Kidney (tissue), 14 donors: ENCODE data around the gene DDX46. TPM values are rescaled to one million over a fixed set of nuclear protein-coding genes. Genes with fewer than 3 reads are reported as not detected.

Experiments
- DNase-seq, 5 donors: peaks; one replicate each; pipeline ENCODE4 v3.0.0-alpha.2; 2013 to 2020
- FAIRE-seq: peaks from 2 replicates; lab custom pipeline; 2012; peaks lifted over from hg19 to GRCh38; lab: Jason Lieb, UNC
- H3K27ac ChIP-seq, 2 donors: one replicate each; pipeline ENCODE4 v1.7.0; 2013; ENCODE audit warnings: low read depth in 2 of 2, low read length in 2 of 2, inconsistent platforms in 1 of 2
- H3K27me3 ChIP-seq: one replicate; pipeline ENCODE4 v1.7.1; 2013; ENCODE audit warnings: low read length, inconsistent platforms; ENCODE audit not compliant: control insufficient read depth, insufficient read depth
- H3K36me3 ChIP-seq, 3 donors: one replicate each; pipeline versions ENCODE4 v1.7.0 to v1.7.1; 2013; ENCODE audit warnings: low read length in 3 of 3, control low read depth in 1 of 3, inconsistent platforms in 1 of 3; ENCODE audit not compliant: insufficient read depth in 3 of 3, control insufficient read depth in 2 of 3
- H3K4me1 ChIP-seq, 3 donors: one replicate each; pipeline versions ENCODE4 v1.7.0 to v1.7.1; 2013; ENCODE audit warnings: low read length in 3 of 3, inconsistent platforms in 1 of 3, low read depth in 1 of 3; ENCODE audit not compliant: control insufficient read depth in 2 of 3, insufficient read depth in 2 of 3
- H3K4me3 ChIP-seq, 3 donors: one replicate each; pipeline versions ENCODE4 v1.7.0 to v1.8.1; 2013; ENCODE audit warnings: low read length in 3 of 3, control low read depth in 1 of 3, inconsistent platforms in 1 of 3
- H3K9ac ChIP-seq, 3 donors: one replicate each; pipeline versions ENCODE4 v1.7.0 to v1.7.1; 2013; ENCODE audit warnings: low read length in 3 of 3, control low read depth in 1 of 3, inconsistent platforms in 1 of 3
- H3K9me3 ChIP-seq, 3 donors: one replicate each; pipeline versions ENCODE4 v1.7.0 to v1.7.1; 2013; ENCODE audit warnings: low read length in 3 of 3, control low read depth in 1 of 3, inconsistent platforms in 1 of 3; ENCODE audit not compliant: control insufficient read depth in 2 of 3, insufficient read depth in 1 of 3
- intact Hi-C: fragments of 100-400 bp; cut with DNase I; formaldehyde crosslinking; loops from one replicate; pipeline ENCODE4 v1.11.1; 2022
- polyA plus RNA-seq: library from polyadenylated mRNA; stranded (reverse); fragments of 350-450 nt; fragmentation: Illumina TruSeq; extraction: RNeasy Lipid Tissue Mini Kit (QIAGEN cat#74804); gene quantifications from one replicate; pipeline ENCODE4 v1.2.3, GENCODE V29; 2014; ENCODE audit warnings: low read depth, low replicate concordance; ENCODE audit not compliant: insufficient read depth
- total RNA-seq: library from RNA; stranded (reverse); fragmentation: NEBNext Ultra II Directional; extraction: Animal tissue kit (Norgen Biotek cat#: 25700); gene quantifications from one replicate; pipeline ENCODE4 v1.2.1, GENCODE V29; 2021
- TF ChIP-seq, protein P1 (sequence below): IDR thresholded peaks from 3 replicates; pipeline ENCODE4 v1.5.1; 2012; ENCODE audit warnings: mild to moderate bottlenecking, moderate library complexity, borderline replicate concordance; ENCODE audit not compliant: insufficient read depth; ENCODE audit errors: extremely low read depth
- donor health status: control.
- donor health status: control.
- donor health status: control.
- donor health status: control.
- donor health status: control.
- donor health status: DM: yes; HTN: yes; CAD: no.
- donor health status: Normal renal cell carcinoma (clear cell type).

Gene DDX46
- total and polyA plus RNA-seq, 2 donors from 2014 or later = 11.3 to 39.7 TPM

DNA sequence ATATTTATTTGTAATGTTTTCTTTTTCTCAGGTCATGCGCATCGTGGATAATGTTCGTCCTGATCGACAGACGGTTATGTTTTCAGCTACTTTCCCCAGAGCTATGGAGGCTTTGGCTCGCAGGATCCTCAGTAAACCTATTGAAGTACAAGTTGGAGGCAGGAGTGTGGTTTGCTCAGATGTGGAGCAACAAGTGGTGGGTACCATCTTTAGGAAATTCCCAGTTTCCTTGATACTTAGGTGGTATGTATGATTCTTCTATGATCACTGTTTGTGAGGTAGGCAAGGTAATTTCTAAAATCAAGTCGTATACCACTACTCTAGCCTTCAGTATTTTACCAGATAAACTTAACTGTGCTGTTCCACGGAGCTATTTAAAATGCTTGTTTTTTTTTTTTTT is 36.2 kb downstream of the DDX46 start:
- Histone ChIP-seq H3K27me3 (no peaks in the 10 kb centered on the region), H3K9me3 (no peaks in the 10 kb centered on the region), H3K9ac (no peak overlapping the region), H3K4me3 (no peak overlapping the region), H3K36me3 (peaks cover 8 to 38% (median 33%) of the 10 kb centered on the region in 3 donors), H3K27ac (no peak overlapping the region), H3K4me1 (no peaks in the 10 kb centered on the region)
- TF ChIP-seq, protein P1, sequence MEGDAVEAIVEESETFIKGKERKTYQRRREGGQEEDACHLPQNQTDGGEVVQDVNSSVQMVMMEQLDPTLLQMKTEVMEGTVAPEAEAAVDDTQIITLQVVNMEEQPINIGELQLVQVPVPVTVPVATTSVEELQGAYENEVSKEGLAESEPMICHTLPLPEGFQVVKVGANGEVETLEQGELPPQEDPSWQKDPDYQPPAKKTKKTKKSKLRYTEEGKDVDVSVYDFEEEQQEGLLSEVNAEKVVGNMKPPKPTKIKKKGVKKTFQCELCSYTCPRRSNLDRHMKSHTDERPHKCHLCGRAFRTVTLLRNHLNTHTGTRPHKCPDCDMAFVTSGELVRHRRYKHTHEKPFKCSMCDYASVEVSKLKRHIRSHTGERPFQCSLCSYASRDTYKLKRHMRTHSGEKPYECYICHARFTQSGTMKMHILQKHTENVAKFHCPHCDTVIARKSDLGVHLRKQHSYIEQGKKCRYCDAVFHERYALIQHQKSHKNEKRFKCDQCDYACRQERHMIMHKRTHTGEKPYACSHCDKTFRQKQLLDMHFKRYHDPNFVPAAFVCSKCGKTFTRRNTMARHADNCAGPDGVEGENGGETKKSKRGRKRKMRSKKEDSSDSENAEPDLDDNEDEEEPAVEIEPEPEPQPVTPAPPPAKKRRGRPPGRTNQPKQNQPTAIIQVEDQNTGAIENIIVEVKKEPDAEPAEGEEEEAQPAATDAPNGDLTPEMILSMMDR = no peak
- no peak for DNase-seq
- intact Hi-C loops = no loop called here
- FAIRE-seq = no peak

DNA sequence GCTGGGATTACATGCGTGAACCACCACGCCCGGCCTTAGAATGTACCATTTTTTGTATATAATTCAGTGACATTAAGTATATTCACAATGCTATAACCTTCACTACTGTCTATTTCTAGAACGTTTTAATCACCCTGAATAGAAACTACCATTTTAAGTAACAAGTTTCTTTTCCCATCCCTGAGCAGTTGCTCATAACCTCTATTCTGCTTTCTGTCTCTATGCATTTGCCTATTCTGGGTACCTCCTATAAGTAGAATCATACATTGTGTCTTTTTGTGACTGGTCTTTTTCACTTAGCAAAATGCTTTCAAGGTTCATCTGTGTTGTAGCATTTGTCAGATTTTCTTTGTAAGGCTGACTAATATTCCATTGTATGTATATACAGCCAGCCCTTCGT is 39.9 kb downstream of the DDX46 start:
- no peak for FAIRE-seq
- Histone ChIP-seq H3K27ac (no peak overlapping the region), H3K9me3 (no peaks in the 10 kb centered on the region), H3K4me3 (no peak overlapping the region), H3K9ac (no peak overlapping the region), H3K4me1 (no peaks in the 10 kb centered on the region), H3K27me3 (no peaks in the 10 kb centered on the region), H3K36me3 (peaks cover 4 to 21% (median 19%) of the 10 kb centered on the region in 3 donors)
- intact Hi-C loops = no loop called here
- TF ChIP-seq, protein P1 = no peak
- DNase-seq = no peak

DNA sequence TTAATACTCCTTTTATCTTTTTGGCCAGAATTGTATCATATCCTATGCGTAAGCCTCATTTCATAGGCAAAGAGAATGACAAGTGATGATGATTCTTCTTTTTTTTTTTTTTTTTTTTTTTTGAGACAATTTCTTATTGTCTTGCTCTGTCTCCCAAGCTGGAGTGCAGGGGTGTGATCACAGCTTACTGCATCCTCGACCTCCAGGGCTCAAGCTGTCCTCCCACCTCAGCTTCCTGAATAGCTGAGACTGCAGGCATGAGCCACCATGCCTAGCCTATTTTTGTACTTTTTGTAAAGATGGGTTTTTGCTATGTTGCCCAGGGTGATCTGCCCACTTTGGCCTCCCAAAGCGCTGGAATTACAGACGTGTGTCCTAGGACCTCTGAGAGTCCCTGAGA is 45.2 kb downstream of the DDX46 start:
- H3K4me3 ChIP-seq = no peak overlapping the region
- H3K27ac ChIP-seq = no peak overlapping the region
- H3K9me3 ChIP-seq = no peaks in the 10 kb centered on the region
- no peaks in the 10 kb centered on the region for H3K4me1 ChIP-seq
- no peaks in the 10 kb centered on the region for H3K27me3 ChIP-seq
- TF ChIP-seq, protein P1 = no peak
- peaks cover 0 to 4% (median 0%) of the 10 kb centered on the region in 3 donors for H3K36me3 ChIP-seq
- no peak for DNase-seq
- no peak for FAIRE-seq
- H3K9ac ChIP-seq = no peak overlapping the region
- intact Hi-C loops = no loop called here

DNA sequence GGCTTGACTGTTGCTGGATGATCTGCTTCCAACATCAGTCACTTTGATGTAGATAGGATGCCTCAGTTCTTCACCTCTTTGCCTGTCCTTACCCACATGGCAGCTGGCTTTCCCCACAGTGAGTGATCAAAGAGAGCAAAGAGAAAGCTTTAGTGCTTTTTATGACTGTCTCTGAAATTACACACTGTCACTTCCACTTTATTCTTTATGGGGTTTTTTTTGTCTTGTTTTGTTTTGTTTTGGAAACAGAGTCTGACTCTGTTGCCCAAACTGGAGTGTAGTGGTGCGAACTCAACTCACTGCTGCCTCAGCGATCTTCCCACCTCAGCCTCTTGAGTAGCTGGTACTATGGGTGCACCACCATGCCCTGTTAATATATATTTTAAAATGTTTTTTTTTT is 54.8 kb downstream of the DDX46 start:
- FAIRE-seq = no peak
- intact Hi-C loops = no loop called here
- H3K36me3 ChIP-seq = peaks cover 2 to 17% (median 5%) of the 10 kb centered on the region in 3 donors

More for the DNA sequence above, 54.8 kb downstream of the DDX46 start:
- H3K4me1 ChIP-seq = peaks cover 0 to 4% (median 0%) of the 10 kb centered on the region in 3 donors
- DNase-seq = peak in 3 of 5 donors; percentile 12 to 38 (median 24)
- H3K9me3 ChIP-seq = no peaks in the 10 kb centered on the region
- no peaks in the 10 kb centered on the region for H3K27me3 ChIP-seq
- H3K4me3 ChIP-seq = no peak overlapping the region
- H3K9ac ChIP-seq = no peak overlapping the region
- H3K27ac ChIP-seq = no peak overlapping the region
- TF ChIP-seq, protein P1 = no peak
